Measurements from ENCODE around the gene SLC9C2.

GRCh38 chr1:173536223-173536622, 66.6 kb downstream of the SLC9C2 start:
- no peak for TF ChIP-seq EZH2 (IDR thresholded peaks at IDR 0.05; ENCODE audit: low read length, unreplicated experiment)
- no peak for TF ChIP-seq CTCF (conservative IDR thresholded peaks at IDR 0.05; ENCODE audit: low read depth, low read length)
